ENCODE data around the gene SEMA3A. TPM values are rescaled to one million over a fixed set of nuclear protein-coding genes. Genes with fewer than 3 reads are reported as not detected.

SEMA3A gene
- total and polyA plus RNA-seq, 2 of the 13 experiments (the other 11 are each of a cell fraction or from before 2014, with no cell fraction given), result 0.29 to 1.2 TPM

- WGBS (ENCODE audit: low lambda C conversion rate), result 62% methylated on average over 3 of the region's 3 CpGs
- DNase-seq (ENCODE audit: low spot score) (no peak), FAIRE-seq (no peak), ATAC-seq (no peak)
- CTCF ChIA-PET (ENCODE audit: low intra/inter-chr PET ratio, low total read pairs), result no interaction called here
- no peak overlapping the region for H3K9ac ChIP-seq (ENCODE audit: insufficient read depth, low read depth, low read length)
- no peaks in the 10 kb centered on the region for H3K79me2 ChIP-seq (ENCODE audit: insufficient read depth, low read length)
- H3K27me3 ChIP-seq (ENCODE audit: control insufficient read depth in 1 of 2, insufficient read depth in 2 of 2, low read length in 2 of 2), result no peaks in the 10 kb centered on the region
- no peak overlapping the region for H3K4me2 ChIP-seq (ENCODE audit: low read depth, low read length)
- in situ Hi-C loops (cut with HindIII; ENCODE audit: extremely low pct_ligation_motif_present, low pct_unique_long_range_greater_than_20kb), result no loop called here
- H3K4me3 ChIP-seq (replicated peaks in 1 of 3; ENCODE audit: insufficient read depth in 1 of 3, low read depth in 2 of 3, low read length in 3 of 3), result no peak overlapping the region
- H3K27ac ChIP-seq (ENCODE audit: extremely low read length, insufficient read depth, low read length), result no peak overlapping the region
- TF ChIP-seq MYNN (CRISPR knock-in tag; IDR thresholded peaks at IDR 0.05; ENCODE audit: low read depth) (no peak), KAT7 (CRISPR knock-in tag; IDR thresholded peaks at IDR 0.05; ENCODE audit: borderline replicate concordance) (no peak), PAWR (CRISPR knock-in tag; IDR thresholded peaks at IDR 0.05; ENCODE audit: borderline replicate concordance) (no peak), ZNF615 (CRISPR knock-in tag; IDR thresholded peaks at IDR 0.05; ENCODE audit: borderline replicate concordance) (no peak), ZFP82 (CRISPR knock-in tag; IDR thresholded peaks at IDR 0.05; ENCODE audit: borderline replicate concordance) (no peak), ZNF564 (CRISPR knock-in tag; IDR thresholded peaks at IDR 0.05) (no peak), ZNF337 (CRISPR knock-in tag; IDR thresholded peaks at IDR 0.05; ENCODE audit: borderline replicate concordance, low read depth) (no peak), ARID4A (CRISPR knock-in tag; IDR thresholded peaks at IDR 0.05; ENCODE audit: borderline replicate concordance) (no peak), ZNF17 (CRISPR knock-in tag; IDR thresholded peaks at IDR 0.05) (no peak), ZNF703 (CRISPR knock-in tag; IDR thresholded peaks at IDR 0.05; ENCODE audit: borderline replicate concordance) (no peak), DNMT1 (CRISPR knock-in tag; IDR thresholded peaks at IDR 0.05) (no peak), RBFOX2 (IDR thresholded peaks at IDR 0.05; ENCODE audit: low read depth, low read length) (no peak)
- TF ChIP-seq, protein P1, sequence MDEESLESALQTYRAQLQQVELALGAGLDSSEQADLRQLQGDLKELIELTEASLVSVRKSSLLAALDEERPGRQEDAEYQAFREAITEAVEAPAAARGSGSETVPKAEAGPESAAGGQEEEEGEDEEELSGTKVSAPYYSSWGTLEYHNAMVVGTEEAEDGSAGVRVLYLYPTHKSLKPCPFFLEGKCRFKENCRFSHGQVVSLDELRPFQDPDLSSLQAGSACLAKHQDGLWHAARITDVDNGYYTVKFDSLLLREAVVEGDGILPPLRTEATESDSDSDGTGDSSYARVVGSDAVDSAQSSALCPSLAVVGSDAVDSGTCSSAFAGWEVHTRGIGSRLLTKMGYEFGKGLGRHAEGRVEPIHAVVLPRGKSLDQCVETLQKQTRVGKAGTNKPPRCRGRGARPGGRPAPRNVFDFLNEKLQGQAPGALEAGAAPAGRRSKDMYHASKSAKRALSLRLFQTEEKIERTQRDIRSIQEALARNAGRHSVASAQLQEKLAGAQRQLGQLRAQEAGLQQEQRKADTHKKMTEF (CRISPR knock-in tag; IDR thresholded peaks at IDR 0.05), result no peak
- TF ChIP-seq, protein P2, sequence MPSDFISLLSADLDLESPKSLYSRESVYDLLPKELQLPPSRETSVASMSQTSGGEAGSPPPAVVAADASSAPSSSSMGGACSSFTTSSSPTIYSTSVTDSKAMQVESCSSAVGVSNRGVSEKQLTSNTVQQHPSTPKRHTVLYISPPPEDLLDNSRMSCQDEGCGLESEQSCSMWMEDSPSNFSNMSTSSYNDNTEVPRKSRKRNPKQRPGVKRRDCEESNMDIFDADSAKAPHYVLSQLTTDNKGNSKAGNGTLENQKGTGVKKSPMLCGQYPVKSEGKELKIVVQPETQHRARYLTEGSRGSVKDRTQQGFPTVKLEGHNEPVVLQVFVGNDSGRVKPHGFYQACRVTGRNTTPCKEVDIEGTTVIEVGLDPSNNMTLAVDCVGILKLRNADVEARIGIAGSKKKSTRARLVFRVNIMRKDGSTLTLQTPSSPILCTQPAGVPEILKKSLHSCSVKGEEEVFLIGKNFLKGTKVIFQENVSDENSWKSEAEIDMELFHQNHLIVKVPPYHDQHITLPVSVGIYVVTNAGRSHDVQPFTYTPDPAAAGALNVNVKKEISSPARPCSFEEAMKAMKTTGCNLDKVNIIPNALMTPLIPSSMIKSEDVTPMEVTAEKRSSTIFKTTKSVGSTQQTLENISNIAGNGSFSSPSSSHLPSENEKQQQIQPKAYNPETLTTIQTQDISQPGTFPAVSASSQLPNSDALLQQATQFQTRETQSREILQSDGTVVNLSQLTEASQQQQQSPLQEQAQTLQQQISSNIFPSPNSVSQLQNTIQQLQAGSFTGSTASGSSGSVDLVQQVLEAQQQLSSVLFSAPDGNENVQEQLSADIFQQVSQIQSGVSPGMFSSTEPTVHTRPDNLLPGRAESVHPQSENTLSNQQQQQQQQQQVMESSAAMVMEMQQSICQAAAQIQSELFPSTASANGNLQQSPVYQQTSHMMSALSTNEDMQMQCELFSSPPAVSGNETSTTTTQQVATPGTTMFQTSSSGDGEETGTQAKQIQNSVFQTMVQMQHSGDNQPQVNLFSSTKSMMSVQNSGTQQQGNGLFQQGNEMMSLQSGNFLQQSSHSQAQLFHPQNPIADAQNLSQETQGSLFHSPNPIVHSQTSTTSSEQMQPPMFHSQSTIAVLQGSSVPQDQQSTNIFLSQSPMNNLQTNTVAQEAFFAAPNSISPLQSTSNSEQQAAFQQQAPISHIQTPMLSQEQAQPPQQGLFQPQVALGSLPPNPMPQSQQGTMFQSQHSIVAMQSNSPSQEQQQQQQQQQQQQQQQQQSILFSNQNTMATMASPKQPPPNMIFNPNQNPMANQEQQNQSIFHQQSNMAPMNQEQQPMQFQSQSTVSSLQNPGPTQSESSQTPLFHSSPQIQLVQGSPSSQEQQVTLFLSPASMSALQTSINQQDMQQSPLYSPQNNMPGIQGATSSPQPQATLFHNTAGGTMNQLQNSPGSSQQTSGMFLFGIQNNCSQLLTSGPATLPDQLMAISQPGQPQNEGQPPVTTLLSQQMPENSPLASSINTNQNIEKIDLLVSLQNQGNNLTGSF (CRISPR knock-in tag; IDR thresholded peaks at IDR 0.05), result no peak
- no peak overlapping the region for H2AFZ ChIP-seq (ENCODE audit: low read length)
- H3K36me3 ChIP-seq (replicated peaks in 1 of 2; ENCODE audit: control insufficient read depth in 1 of 2, insufficient read depth in 2 of 2, low read length in 2 of 2), result no peaks in the 10 kb centered on the region
- BruUV-seq (replicated peaks), result no TSS peak
- peaks cover 14% of the 10 kb centered on the region for H3K4me1 ChIP-seq (ENCODE audit: insufficient read depth, low read length)
- POLR2A ChIA-PET, result no interaction called here
- H3K9me3 ChIP-seq (ENCODE audit: low read length), result no peaks in the 10 kb centered on the region
- intact Hi-C loops (cut with micrococcal nuclease; ENCODE audit: unreplicated experiment), result no loop called here
- no peaks in the 10 kb centered on the region for H4K20me1 ChIP-seq (ENCODE audit: insufficient read depth, low read length)
These were observed 57.8 kb downstream of the SEMA3A start for GRCh38 chr7:84136809-84137208.
